HCT116 (cell line): Measurements from ENCODE around the gene FIBCD1.

Source experiments
- CTCF ChIP-seq, 3 experiments: fragments of 200-600 bp in 1 of 3; sonication (generic) in 1 of 3; IDR thresholded peaks in 2 of 3; conservative IDR thresholded peaks in 1 of 3; 2 replicates each; pipeline ENCODE4 v1.5.1; 2012 to 2017; ENCODE audit warnings: low read depth in 2 of 3, low read length in 2 of 3, antibody characterized with exemption in 1 of 3, borderline replicate concordance in 1 of 3, control low read depth in 1 of 3, mild to moderate bottlenecking in 1 of 3, mixed read lengths in 1 of 3, mixed run types in 1 of 3, moderate library complexity in 1 of 3; ENCODE audit not compliant: insufficient read depth in 1 of 3
- ELF1 ChIP-seq: IDR thresholded peaks from 2 replicates; pipeline ENCODE4 v1.6.1; 2012; ENCODE audit warnings: low read depth, borderline replicate concordance
- SRF ChIP-seq: IDR thresholded peaks from 2 replicates; pipeline ENCODE4 v1.6.1; 2012; ENCODE audit warnings: low read depth
- YY1 ChIP-seq: IDR thresholded peaks from 2 replicates; pipeline ENCODE4 v1.6.1; 2011; ENCODE audit warnings: low read length, low read depth, moderate library complexity, mild to moderate bottlenecking; ENCODE audit not compliant: insufficient replicate concordance; ENCODE audit errors: extremely low read depth

DNA sequence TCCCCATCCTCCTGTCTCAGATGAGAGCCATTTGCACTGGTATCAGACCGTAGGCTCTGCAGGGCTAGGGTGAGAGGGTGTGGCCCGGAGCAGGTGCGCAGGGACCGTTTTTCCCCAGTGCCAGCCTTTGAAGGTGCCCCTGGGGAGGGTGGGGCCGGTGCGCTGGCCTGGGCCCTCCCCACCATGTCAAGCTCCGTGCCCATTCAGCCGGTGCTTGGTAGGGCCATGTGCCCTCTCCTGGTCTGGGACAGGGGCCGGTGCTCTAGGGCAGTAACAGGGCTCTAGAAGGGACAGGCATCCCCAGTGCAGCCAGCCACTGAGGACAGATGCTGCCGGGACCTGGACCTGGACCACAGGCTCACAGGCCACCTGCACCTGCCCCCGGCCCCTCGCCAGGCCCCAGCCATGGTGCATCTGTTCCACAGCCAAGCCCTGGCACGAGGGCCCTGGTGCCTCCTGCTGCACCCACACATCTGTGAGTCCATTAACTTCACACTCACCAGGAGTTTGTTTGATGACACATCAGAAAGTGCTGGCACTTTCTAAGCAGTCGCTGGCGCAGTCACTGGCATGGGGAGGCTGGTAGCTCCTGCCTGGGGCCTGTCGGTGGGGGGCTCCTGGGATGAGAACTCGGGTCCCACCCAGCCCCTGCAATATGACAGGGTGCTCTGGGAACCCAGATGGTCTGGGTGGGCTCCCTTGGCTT is 37.4 kb downstream of the FIBCD1 start:
- TF ChIP-seq ELF1 (no peak), CTCF (IDR thresholded peaks at IDR 0.05 in 2 of 3, conservative IDR thresholded peaks at IDR 0.05 in 1 of 3; ENCODE audit: borderline replicate concordance in 1 of 3, insufficient read depth in 1 of 3, low read depth in 2 of 3, low read length in 2 of 3) (no peak), SRF (no peak), YY1 (no peak)
